Measurements from ENCODE around the gene CPSF2.
"Not testable (repeated sequence)": the region's sequence is repeated elsewhere in the genome, so short reads cannot be mapped to it uniquely, and the experiment has no call there.

The CPSF2 gene

GRCh38 chr14:92154283-92154942, 32.6 kb downstream of the CPSF2 start:
- DNase-seq = no peak

DNA sequence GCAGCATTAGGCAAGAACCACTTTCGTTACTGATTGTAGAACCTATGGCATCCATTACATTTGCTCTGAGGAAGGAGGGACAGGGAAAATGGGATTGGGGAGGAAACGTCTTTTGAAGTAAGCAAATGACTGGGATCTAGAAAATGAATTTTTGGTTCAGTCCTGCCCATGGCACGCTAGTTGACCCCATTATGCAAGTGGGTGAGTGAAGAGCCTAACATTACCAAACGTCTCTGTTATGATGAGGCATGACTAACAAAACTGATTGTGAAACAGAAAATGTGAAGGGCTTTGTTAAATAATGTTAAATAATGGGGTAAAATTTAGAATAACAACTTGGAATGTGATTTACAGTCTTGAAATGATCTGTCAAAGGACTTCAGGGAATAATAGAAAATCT, 38.9 kb downstream of the CPSF2 start:
- DNase-seq = no peak

DNA sequence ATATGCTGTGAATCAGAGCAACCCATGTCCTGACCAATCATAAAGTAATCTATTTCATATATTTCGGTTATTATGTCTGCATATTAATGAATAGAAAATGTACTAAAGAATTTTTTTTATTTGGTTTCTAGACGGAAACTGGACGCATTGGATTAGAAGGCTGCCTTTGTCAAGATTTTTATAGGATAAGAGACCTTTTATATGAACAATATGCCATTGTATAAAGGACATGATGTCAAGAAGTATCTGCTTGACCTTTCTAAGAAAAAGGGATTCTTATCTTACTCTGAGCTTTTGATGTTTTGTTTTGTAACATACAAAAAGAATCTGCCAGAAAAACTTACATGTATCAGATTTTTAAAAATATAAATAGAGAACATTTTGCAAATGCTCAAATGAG, 39.8 kb downstream of the CPSF2 start:
- DNase-seq = no peak

- DNase-seq = no peak
Measured at GRCh38 chr14:92164958-92165357, 43.2 kb downstream of the CPSF2 start.

GRCh38 chr14:92173668-92174067, 51.9 kb downstream of the CPSF2 start:
- no peak for DNase-seq

DNA sequence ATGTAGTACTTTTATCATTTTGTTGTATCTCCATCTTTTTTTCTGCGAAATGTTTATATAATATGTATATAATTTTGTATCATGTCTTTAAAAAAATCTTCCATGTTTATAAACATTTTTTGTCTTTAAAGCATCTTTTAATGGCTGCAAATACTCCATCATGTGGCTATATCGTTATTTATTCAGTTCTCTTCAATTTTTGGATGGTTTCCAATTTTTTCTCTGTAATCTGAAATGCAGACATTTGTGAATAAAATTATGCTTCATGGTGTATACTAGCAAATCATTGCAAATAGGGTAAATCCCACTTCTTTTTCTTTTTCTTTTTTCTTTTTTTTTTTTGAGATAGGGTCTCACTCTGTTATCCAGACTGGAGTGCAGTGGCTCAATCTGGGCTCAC, 54.0 kb downstream of the CPSF2 start:
- DNase-seq = no peak

GRCh38 chr14:92176476-92176875, 54.7 kb downstream of the CPSF2 start:
- DNase-seq = no peak

DNA sequence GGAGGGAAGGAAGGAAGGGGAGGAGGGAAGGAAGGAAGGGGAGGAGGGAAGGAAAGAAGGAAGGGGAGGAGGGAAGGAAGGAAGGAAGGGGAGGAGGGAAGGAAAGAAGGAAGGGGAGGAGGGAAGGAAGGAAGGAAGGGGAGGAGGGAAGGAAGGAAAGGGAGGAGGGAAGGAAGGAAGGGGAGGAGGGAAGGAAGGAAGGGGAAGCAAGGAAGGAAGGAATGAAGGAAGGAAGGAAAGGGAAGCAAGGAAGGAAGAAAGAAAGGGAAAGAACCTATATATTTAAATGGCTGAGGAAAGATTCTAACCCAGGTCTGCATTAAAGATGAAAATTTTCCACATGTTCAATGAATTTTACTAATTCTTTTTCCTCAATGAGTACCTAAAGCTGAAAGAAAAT, 57.4 kb downstream of the CPSF2 start:
- not testable (repeated sequence) for DNase-seq

DNA sequence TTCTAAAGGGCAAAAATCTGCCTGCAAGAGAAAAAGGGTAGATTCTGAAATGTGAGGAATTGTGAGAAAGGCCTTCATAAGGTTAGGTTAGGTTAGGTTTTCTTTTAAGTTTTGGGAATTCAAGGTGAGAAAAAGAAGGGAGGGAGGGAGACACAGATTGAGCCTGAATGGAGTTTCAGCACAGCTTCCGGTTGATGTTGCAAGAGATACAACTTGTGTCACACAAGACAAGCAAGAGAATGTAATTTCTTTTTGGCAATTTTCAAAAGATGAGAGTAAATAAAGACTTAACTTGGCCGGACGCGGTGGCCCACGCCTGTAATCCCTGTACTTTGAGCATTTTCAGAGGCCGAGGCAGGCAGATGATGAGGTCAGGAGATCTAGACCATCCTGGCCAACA, 63.8 kb downstream of the CPSF2 start:
- DNase-seq = no peak

DNA sequence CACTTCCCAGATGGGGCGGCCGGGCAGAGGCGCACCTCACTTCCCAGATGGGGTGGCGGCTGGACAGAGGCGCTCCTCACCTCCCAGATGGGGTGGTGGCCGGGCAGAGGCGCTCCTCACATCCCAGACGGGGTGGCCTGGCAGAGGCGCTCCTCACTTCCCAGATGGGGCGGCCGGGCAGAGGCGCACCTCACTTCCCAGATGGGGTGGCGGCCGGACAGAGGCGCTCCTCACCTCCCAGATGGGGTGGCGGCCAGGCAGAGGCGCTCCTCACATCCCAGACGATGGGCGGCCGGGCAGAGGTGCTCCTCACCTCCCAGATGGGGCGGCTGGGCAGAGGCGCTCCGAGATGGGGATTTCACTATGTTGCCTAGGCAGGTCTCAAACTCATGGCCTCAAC, 65.8 kb downstream of the CPSF2 start:
- DNase-seq = not testable (repeated sequence)

DNA sequence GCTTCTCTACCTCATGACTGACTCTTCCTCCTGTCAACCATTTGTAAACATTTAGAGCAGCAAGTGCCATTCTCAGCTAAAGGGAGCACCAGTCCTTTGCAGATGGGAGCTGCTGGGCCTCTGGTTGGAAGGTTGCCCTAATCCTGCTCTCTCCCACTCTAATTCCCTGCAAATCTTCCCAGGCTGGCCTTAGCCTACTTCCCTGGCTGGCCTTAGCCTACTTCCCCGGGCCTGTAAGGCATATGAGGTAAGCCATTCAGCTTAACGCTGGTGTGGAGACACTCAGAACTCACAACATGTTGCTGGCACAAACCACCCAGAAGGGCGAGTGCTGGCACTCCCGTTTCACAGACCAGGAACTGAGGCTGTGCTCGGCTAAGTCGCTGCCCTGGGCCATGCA, 69.0 kb downstream of the CPSF2 start:
- no peak for DNase-seq

GRCh38 chr14:92198804-92199203, 77.0 kb downstream of the CPSF2 start:
- DNase-seq = no peak

DNA sequence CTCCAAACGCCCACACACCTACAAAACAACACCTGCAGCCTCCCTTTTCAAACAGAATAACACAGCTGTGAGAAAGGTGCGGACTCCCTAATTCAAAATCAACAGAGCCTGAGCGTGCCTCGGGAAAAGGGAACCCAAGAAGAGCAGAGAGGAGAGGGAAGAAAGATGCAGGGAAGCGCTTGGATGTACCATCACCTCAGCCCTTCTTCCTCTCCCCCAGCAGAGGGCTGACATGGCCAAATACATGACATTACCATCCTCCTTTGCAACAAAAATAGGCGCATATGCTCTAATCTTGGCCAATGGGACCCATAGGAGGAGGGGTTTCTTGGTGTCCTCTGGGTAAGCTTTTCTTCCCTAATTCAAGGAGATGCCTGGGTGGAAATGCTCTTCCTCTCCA, 78.0 kb downstream of the CPSF2 start:
- no peak for DNase-seq

- DNase-seq = no peak
Measured at GRCh38 chr14:92203116-92203515, 81.3 kb downstream of the CPSF2 start.

DNA sequence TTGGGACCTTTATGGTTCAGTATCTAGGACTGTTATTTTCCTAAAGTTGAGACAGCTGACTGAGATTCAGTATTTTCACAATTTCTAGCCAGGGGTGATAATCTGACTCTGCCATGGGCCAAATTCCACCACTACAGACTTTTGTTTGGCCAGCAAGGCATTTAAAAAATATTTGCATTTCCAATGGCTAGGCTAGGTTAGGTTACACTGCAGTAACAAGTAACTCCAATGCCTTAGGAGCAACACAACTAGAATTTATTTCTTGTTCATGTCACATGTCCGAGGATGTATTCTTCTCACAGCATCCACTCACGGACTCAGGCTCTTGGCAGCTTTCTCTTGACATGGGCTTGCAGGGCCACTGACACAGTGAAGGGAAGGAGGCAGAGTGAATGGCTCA, 83.0 kb downstream of the CPSF2 start:
- DNase-seq = no peak

DNA sequence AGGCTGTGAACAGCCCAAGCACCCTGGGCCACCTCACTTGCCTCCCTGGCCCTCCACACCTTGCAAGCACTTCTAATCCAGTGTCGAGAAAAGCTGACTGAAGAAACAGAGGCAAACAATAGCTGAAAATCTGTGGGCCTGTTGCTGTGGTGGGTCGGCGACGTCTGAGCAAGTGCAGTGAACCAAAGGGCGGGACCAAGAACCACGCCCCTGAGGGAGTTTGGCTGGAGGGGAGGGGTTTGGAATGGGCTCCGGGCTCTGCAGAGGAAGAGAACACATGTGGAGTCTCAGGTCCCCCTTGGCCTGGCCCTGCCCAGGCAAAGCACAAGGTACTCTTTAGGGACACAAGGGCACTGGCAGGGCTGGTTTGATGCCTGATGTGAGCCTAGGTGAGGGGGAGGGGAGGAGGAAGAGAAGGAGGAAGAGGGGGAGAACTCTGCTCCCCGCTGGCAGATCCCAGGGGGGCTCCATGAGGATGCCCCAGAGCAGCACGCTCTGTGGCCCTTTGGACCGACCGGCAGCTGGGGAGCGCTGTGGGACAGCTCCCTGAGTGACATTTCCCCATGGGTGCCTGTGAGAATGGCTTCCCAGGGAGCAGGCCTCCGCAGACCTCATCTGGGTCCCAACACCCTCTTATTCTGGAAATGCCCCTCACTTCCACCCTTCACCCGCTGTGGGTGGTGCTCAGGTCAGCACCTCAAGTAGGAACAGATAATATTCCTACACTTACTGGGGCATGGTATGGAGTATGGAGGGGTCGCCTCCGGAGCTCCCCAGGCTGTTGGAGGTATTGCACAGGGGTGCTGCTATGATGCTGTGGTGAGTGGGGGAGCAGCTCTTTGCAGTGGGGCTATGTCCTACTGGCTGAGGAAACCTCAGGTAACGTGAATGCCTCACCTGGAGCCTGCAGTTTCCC, 85.5 kb downstream of the CPSF2 start:
- no peak for DNase-seq

GRCh38 chr14:92207928-92208265, 86.1 kb downstream of the CPSF2 start:
- no peak for DNase-seq

GRCh38 chr14:92209141-92209540, 87.4 kb downstream of the CPSF2 start:
- no peak for DNase-seq

DNA sequence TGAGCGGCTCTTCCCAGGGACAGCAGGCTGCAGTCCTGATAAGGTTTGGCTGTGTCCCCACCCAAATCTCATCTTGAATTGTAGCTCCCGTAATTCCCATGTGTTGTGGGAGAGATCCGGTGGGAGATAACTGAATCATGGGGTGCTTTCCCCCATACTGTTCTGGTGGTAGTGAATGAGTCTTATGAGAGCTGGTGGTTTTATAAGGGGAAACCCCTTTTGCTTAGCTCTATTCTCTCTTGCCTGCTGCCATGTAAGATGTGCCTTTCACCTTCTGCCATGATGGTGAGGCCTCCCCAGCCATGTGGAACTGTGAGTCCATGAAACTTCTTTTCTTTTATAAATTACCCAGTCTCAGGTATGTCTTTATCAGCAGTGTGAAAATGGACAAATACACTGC, 91.4 kb downstream of the CPSF2 start:
- DNase-seq = not testable (repeated sequence)

- no peak for DNase-seq
Measured at GRCh38 chr14:92215579-92215978, 93.8 kb downstream of the CPSF2 start.

DNA sequence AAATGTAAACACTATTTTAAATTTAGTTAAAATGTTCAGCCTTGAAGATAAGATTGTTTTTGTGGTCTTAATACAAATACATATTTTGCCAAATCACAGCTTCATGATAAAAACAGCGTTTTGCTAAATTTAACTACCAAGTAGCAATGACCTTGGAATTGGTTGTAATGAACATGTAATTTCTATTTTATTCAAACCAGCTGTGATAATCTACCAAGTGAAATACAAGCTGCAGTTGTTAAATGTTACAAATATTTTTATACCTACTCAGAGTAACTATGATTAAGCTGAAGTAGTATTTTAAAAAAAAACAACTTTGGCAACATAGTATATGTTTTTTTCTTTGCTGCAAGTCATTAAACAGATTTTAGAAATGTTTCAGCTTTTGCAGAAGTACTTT, 96.2 kb downstream of the CPSF2 start:
- DNase-seq = no peak

Measured in anterior cingulate cortex (tissue), 58 donors.